HG03342 (cell line): Measurements from ENCODE around the gene KANK3.
A peak's percentile ranks its signal among the peaks of the same experiment; 100 is the strongest.

ENCODE experiments used
- ATAC-seq: cut with Tn5 transposase; IDR thresholded peaks from one replicate; pipeline ENCODE4 v1.9.1; 2021; ENCODE audit warnings: mild to moderate bottlenecking, moderate library complexity; ENCODE audit not compliant: unreplicated experiment

KANK3 gene

DNA sequence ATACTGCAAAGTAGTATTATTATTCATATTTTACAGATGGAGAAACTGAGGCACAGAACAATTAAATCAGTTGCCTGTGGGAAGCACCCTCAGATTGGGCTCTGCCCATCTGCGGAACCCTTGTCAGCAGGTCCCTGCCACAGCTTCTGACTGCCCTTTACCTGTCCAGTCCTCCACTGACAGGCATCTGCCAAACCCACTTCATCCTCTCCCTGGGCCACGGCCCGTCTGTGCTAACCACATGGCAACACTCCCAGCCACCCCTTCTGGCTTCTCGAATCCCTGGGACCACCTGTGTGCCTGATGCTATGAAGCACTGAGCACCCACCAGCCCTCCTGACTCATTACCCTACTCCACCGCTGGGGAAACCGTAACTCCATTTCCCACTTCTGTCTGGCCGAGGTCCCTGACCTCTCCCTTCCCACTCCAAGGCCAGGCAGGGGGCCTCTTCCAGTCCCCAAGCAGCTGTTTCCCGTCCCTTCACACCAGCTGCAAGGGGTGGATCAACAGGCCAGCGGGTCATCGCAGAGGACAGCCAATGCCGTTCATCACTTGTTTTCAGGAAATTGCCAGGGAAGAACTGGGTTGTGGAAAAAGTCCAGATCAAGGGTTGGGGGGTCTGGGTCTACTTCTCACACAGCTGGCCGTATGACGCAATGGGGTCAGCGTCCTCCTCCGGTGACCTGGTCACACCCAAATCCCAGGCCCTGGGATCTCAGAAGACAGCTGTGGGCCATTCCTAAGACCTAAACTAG lies 2.5 kb downstream of the KANK3 start:
- no peak for ATAC-seq

DNA sequence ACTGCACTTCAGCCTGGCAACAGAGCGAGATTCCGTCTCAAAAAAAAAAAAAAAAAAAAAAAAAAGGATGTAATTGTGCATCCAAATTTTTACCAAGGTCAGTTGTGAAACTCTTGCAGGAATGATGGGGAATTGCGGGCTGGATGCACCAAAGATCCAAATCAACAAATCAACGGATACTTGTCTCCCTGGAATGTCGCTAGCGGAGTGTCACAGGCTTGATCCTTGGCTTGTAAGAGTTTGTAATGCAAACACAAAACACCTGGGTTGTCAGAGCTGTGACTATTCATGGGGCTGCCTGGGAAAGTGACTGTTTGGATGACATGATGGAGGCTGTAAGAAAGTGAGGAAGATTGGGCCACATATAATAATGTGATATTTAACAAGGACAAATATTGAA lies 4.2 kb downstream of the KANK3 start:
- no peak for ATAC-seq

DNA sequence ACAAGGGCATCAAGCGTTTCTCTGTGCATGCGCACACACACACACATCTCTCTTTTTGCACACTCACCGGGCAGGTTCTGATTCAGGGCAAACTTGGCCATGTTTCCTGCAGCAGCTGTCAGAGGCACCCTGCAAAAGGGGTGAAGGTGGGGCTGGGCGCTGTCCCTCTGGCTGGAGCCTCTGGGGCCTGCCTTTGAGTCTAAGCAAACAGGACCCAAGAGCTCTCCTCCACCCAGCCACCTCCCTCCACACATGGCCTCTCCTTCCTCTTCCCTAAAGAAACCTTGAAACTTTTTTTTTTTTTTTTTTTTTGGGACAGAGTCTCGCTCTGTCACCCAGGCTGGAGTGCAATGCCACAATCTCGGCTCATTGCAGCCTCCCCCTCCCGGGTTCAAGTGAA lies 5.3 kb downstream of the KANK3 start:
- ATAC-seq, result no peak

DNA sequence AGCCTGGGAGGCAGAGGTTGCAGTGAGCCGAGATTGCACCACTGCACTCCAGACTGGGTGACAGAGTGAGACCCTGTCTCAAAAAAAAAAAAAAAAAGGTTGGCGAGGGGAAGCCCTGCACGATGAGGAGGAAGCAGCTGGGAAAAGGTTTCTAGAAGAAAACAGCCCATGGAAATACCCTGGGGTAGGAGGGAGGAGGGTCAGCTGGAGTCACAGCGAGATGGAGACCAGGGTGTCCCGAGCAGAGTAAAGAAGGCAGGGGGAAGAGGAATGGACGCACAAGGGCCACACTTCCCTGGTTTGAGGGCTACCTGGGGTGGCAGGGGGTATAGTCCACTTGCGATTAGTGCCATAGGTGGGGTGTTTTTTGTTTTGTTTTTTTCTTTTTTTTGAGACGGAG lies 6.4 kb downstream of the KANK3 start:
- no peak for ATAC-seq

DNA sequence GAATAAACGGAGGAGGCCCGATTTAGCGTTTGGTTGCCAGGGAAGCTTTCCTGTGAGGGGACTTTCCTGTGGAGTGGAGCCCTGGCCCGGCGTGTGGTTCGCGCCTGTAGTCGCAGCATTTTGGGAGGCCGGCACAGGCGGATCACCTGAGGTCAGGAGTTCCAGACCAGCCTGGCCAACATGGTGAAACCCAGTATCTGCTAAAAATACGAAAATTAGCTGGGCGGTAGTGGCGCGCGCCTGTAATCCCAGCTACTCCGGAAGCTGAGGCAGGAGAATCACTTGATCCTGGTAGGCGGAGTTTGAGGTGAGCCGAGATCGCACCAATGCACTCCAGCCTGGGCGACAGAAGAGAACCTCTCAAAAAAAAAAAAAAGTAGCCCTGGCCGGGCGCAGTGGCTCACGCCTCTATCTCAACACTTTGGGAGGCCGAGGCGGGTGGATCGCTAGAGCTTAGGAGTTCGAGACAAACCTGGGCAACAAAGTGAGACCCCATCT lies 6.9 kb downstream of the KANK3 start:
- no peak for ATAC-seq

DNA sequence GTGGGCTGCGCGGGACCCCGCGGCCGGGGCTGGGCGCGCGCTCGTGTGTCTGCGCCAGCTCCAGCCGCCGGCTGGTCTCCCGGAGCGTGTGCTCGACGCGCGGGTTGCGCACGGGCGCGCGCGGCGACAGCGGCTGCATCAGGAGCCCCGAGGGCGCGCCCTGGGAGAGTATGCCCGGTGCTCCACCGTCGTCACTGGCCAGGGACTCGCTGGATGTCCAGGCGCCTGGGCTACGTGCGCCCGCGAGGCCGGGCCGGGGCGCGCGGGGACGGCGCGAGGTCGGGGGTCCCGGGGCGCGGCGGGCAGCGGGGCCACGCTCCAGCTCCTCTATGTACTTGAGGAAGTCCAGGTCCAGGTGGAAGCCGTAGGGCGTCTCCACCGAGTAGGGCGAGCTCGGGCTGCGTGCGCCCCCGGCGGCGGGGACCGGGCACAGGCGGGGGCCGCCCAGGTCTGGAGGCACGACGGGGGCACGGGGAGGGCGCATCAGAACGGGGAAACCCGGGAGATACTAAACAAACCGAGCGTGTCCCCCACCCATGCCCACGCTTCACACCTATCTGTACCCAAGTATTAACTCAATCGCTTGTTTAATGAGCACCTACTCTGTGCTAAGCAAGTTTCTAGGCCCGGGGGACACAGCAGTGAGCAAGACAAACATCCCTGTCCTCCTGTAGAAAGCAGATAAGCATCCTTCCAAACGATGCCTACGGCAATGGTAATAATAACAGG lies 7.6 kb downstream of the KANK3 start:
- no peak for ATAC-seq

DNA sequence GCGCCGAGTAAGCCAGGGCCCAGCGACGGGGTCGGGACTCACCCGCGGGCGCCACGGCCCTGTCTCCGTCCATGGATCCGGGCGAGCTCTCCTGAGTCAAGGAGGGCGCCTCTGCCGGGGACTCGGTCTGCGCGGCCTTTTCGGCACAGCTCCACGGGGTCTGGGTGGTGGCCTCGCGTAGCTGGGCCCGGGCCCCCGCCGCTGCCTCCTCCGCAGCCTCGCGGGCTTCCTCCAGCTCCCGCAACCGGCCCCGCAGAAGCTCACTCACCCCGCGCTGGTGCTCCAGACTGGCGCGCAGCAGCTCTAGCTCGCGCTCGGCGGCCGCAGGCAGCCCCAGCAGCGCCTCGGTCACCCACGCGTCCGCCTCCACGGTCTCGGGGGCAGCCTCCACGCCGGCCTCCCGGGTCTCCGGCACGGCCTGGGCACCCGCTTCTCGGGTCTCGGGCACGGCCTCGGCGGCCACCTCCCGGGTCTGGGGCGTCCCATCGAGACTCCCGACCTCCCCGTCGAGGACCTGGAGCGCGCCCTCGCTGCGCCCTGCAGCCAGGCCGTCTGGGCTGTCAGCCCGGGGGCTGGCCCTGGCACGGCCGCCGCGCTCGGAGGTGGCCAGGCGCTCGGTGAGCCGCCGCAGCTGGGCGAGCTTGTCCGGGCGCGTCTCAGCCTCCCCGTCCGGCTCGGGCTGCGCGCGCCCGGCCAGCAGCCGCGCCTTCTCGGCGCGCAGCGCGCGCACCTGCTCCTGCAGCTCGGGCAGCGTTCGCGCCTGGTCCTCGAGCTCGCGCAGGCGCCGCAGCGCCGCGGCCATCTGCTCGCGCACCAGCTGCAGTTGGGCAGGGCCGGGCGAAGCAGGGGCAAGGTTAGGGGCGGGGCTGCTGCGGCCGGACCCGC lies 8.4 kb downstream of the KANK3 start:
- no peak for ATAC-seq

DNA sequence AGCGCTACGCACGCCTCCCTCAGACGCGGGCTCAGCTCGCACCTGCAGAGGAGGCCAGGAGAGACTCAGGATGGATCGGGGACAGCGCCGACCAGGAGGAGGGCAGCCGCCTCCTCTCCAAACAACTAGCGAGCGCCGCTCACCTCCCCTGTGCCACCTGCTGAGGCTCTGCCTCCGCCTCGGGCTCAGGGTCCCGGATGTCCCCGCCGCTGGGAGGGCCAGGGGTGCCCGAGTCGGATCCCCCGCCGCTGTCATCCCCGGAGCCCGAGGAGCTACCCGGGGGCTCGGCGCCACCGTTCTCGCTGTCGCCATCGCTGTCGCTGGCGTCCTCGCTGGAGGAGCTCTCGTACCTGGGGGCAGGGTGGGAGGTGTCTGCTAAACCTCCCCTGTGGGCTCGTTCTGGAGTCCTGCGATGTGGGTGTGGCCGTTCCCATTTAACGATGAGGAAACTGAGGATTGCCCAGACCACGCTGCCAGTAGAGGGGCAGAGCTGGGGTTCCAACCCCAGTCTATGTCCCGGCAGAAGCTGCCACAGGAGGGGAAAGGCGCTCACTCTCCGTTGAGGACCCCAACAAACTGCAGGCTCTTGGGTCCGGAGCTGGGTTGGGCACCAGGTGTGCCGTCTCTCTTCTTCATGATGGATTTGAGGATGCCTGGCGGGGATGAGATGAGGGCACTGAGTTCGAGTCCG lies 9.2 kb downstream of the KANK3 start:
- no peak for ATAC-seq

DNA sequence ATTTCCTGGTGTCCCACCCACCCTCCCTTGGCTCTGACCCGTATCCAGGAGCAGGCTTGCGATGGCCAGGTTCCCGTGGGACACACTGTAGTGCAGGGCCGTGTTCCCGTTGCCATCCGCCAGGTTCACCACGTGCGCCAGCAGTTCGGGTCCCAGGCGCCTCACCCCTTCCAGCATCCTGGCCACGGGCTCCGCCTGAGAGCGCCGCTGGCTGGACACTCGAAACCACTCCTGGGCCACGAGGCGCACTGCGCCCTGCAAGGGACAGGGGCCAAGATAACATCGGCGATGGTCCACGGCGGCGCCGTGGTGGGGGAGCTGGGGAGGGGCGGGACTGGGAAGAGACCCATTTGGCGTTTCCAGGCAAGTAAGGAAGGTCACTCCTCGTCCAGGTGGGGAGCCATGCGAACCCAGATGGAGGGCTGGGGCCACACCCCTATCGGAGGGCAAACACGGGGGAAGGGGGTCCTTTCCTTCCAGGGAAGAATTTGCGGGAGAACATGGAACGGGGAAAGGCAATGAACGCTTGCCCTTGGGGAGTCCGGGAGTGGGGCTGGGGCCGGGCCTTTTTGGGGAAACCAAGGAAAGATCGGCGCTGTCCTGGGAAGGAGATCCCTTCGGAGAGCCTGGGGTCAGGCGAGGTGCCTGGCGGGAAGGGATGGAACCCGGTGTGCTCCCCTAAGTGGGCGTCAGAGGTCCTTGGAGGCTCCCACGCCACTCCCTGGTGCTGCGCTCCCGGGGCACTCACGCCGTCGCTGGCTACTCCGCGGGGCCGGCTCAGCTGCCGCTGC lies 9.9 kb downstream of the KANK3 start:
- ATAC-seq, result no peak

DNA sequence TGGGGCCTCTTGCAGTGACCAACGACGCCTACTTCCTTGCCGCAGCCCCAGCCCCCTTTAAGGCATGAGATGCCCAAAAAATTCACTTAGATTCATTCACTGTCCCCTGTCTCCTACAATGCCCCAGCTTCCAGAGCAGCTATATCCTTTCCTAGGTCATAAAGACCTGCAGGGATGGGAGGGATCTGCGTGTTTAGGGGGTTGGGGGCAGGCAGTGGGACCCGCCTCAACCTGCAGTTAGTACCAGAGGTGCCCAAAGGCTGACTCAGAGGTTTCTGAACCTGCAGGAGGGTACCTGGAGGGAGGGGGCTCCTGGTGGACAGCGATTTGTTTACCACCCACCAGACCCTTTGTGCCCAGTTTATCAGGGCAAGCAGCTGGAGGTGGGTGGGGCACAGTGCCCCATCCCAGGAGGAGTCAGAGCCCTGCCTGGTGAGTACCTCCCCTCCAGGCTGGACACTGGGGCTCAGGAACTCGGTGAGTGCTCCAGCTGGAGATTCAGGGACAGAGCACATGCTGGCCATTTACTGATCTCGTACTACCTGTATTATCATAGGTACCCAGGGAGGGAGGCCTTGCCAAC lies 11.7 kb downstream of the KANK3 start:
- ATAC-seq, result no peak

DNA sequence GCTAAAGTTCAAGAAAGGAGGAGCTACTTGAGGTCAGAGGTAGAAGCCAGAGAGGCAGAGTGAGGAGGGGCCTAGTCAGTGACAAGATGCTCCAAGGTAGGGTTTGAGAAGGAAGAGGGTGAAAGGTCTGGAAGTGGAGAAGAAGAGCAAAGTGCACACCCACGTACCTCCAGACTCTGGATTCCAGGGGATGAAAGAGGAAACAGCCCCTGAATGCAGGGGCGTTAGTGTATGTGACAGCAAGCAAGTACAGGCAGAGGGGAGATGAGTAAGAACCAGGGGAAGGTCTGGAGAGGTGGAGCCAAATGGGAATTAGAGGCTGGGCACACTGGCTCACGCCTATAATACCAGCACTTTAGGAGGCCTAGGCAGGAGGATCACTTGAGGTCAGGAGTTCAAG lies 13.1 kb downstream of the KANK3 start:
- ATAC-seq, result no peak

DNA sequence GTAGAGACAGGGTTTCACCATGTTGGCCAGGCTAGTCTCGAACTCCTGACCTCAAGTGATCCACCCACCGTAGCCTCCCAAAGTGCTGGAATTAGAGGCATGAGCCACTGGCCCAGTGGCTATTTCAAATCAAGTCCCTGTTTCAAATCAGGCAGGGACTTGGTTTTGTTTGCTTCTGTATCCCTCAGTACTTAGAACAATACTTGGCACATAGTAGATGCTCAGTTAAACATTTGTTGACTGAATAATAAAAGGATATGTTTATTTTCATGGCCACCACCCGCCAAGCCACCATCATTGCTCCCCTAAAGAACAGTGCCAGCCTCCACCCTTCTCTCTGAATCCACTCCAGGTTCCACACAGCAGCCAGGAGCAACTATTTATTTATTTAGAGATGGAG lies 17.6 kb downstream of the KANK3 start:
- ATAC-seq, result no peak

DNA sequence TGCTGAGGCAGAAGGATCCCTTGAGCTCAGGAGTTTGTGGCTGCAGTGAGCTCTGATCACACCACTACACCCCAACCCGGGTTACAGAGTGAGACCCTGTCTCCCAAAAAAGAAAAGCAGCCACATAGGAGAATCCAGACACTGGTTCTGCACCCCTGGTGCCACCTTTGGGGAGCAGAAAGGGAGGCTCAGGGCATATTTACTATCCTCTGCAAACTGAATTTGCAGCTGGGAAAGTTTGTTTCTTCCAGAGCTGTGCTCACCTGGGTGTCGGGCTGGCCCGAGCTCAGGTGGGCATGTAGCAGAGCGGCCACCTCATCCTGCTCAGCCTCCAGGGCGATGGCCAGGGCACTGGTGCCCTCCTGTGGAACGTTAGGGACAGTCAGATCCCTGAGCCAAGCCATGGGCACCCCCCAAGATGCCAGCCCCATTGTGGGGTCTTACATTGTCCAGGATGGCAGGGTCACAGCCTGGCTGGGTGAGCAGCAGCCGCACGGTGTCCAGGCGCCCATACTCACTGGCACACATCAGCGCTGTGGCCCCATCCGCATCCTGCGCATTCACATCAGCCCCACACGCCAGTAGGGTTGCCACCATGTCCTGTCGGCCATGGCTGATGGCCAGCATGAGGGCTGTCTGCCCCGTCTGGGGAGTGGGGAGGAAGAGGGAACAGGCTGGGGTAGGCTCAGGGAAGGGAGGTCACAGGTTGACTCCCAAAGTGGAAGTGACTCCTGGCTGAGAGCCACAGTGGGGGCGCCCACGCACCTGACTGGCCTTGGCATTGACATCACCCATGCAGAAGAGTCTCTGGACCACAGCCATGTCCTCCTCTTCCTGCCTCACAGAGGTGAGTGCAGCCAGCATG lies 18.6 kb downstream of the KANK3 start:
- no peak for ATAC-seq

DNA sequence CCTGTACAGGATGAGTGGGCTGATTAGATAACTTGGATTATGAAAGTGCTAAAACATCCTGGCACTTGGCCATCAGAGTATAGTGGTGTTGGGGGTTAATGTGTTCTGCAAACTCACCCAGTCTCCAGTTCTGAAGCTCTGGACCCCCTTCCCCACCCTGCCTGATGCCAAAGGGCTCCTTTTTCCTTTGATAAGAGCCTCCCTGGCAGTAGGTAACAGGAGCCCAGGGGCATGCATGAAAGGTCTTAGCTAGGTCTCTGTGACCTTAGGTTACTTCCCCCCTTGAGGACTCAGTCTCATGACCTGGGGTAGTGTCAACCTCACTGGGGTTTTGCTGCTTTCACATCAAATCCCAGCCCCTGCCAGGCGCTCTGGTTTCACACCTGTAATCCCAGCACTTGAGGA lies 19.3 kb downstream of the KANK3 start:
- no peak for ATAC-seq

DNA sequence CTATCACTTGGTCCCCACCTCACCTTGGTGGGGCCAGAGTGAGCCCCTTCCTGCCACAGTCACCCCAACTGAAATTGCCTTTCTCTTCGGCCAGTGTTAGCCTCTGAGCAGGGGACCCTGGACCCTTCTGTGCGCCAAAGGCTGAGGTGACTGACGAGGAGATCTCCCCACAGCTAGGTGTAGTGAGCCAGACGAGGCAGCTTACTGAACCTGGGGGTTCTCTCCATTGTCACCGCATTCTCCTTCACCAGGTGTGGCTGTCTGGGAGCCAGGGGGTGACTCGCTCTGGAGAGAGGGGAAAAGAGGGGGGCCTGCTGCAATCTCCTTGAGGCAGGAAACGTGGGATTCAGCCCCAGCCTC lies 20.4 kb downstream of the KANK3 start:
- no peak for ATAC-seq

DNA sequence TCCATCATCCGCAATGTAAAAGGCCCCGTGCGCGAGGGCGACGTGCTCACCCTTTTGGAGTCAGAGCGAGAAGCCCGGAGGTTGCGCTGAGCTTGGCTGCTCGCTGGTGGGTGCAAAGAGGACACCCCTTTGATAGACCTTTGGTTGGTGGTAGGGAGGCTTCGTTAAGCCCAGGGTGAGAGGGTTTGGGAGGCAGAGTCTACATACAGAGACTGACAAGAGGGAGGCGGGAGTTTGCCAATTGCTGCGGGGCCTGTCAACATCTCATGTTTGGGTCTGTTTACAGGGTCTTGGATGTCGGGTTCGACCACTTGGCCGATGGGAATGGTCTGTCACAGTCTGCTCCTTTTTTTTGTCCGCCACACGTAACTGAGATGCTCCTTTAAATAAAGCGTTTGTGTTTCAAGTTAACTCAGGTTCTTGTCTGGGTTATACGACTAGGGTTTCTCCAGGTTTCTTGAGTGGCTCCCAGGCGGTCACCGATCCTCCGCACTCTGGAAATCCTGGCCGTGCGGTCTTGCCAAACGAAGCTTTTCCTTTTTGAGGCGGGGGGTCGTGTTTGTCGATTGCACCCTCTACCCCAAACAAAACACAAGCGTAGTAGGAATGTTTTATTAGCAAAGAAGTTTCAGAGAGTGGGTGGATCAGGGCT lies 20.9 kb downstream of the KANK3 start:
- no peak for ATAC-seq

DNA sequence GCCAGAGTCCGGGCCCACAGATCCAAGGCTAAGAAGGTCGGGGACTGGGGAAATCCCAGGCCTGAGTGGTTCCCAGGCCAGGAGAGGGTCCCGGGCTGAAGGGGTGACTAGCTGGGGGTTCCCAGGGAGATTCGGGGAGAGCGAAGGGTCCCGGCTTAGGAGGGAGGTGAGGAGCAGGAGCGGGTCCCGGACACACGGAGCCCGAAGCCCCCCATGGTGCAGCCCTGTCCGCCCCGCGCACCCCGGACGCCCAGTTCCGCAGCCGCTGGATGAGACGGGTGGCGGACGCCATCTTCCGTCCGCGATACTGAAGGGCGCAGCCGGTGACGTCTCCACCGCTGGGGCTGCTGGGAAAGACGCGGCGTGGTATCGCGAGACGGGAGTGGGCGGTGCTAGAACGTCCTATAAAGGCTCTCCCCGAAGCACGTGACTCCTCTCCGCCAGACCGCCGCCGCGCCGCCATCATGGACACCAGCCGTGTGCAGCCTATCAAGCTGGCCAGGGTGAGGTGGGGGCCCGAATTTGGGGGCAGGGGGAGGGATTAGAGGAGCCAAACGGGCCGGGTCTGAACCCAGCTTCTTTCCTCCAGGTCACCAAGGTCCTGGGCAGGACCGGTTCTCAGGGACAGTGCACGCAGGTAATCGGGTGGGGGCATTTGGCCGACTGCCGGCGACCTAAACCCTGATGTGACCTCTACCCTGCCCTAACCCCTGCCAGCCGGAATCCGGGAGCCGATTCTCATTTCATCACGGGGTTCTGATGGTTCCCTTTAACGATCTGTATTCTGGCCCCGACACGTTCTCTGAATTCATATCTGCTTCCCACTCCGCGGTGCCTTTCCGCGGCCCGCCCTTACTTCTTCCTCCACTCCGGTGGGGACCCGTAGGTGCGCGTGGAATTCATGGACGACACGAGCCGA lies 21.7 kb downstream of the KANK3 start, which contains the start of the genes NDUFA7 and RPS28:
TSS of gene NDUFA7 (minus strand) at position 309 of the 919 bp plus-strand sequence. CDS start at position 292, 17 bp downstream.
TSS of gene RPS28 (plus strand) at position 430 of the 919 bp plus-strand sequence. CDS start at position 465, 35 bp downstream.
- ATAC-seq, result peak; percentile 84
